ENCODE data around the gene COL25A1. TPM values are rescaled to one million over a fixed set of nuclear protein-coding genes. Genes with fewer than 3 reads are reported as not detected.

Gene COL25A1
- total and polyA plus RNA-seq, 5 donors, result 0.22 to 0.77 (median 0.31) TPM

DNA sequence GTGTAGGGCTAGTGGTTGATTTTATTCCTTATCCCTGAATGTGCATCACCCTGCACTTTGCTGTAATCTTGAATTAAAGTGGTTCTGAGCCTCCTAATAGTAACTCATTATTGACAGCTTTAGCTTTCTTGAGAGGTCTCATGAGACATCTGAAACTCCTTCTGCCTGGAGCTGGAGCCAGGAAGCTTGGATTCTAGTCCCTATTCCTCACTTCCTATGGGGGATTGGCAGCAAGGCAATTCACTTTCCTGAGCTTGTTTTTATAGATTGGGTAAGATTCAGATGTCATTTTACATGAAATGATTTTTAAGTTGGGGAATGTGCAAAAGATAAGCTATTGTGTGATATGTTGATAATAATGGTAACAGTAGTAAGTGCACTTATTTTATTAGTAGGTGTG is 522.5 kb downstream of the COL25A1 start:
- DNase-seq, result no peak
- intact Hi-C loops (cut with DNase I), result no loop called here
- ATAC-seq, result no peak

DNA sequence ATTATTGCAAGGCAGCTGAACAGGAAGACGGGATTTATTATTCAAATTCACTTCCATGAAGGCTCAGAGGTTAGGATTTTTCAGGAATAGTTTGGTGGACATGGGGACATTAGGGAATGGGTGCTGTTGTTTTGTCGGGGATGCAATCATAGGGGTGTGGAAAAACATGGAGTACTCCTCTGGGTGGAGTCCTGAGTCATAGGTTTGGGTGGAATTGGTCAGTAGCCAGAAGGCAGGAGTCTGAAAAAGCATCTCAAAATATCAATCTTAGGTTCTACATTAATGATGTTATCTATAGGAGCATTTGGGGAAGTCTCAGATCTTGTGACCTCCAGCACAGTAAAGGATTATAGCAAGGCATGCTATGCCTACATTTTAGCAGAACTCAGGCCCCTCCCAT is 525.1 kb downstream of the COL25A1 start:
- H3K27ac ChIP-seq (ENCODE audit: low read length), result no peak overlapping the region
- DNase-seq, result no peak
- H3K9me3 ChIP-seq (ENCODE audit: control insufficient read depth, low read length), result no peaks in the 10 kb centered on the region
- 82% methylated on average over 2 of the region's 2 CpGs for WGBS
- no peak for ATAC-seq
- intact Hi-C loops (cut with DNase I), result no loop called here
- H3K4me3 ChIP-seq (ENCODE audit: low read length), result no peak overlapping the region
- no peaks in the 10 kb centered on the region for H3K27me3 ChIP-seq (ENCODE audit: control insufficient read depth, insufficient read depth)
- peaks cover 1% of the 10 kb centered on the region for H3K4me1 ChIP-seq (ENCODE audit: control insufficient read depth, insufficient read depth, low read length)

More for the DNA sequence above, 522.5 kb downstream of the COL25A1 start:
- no peak overlapping the region for H3K4me3 ChIP-seq (ENCODE audit: low read length)
- H3K9me3 ChIP-seq (ENCODE audit: control insufficient read depth, low read length), result no peaks in the 10 kb centered on the region
- no peak overlapping the region for H3K27ac ChIP-seq (ENCODE audit: low read length)
- no peaks in the 10 kb centered on the region for H3K27me3 ChIP-seq (ENCODE audit: control insufficient read depth, insufficient read depth)
- H3K4me1 ChIP-seq (ENCODE audit: control insufficient read depth, insufficient read depth, low read length), result peaks cover 1% of the 10 kb centered on the region

DNA sequence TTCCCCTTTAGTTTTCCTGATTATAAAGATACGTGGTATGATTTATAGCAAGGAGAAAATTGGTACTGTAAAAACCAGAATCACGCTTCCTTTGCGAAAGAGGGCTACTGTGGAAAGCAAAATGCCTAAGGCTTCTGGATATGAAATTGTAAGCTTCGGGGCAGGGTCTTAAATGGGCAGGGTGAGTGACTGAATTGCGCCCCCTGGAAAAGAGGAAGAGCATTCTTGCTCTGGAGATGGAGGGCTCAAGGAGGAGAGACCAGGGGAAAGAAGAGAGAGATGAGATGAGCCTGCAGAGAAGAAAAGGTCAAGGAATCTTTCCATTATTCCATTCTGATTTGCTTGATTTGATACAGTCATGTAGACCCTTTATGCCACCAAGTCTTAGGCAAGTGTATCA is 526.5 kb downstream of the COL25A1 start:
- Histone ChIP-seq H3K27me3 (ENCODE audit: control insufficient read depth, insufficient read depth) (no peaks in the 10 kb centered on the region), H3K9me3 (ENCODE audit: control insufficient read depth, low read length) (no peaks in the 10 kb centered on the region), H3K4me1 (ENCODE audit: control insufficient read depth, insufficient read depth, low read length) (peaks cover 1% of the 10 kb centered on the region), H3K4me3 (ENCODE audit: low read length) (no peak overlapping the region), H3K27ac (ENCODE audit: low read length) (no peak overlapping the region)
- intact Hi-C loops (cut with DNase I), result no loop called here
- ATAC-seq (no peak), DNase-seq (no peak)
- 86% methylated on average over 5 of the region's 5 CpGs for WGBS

DNA sequence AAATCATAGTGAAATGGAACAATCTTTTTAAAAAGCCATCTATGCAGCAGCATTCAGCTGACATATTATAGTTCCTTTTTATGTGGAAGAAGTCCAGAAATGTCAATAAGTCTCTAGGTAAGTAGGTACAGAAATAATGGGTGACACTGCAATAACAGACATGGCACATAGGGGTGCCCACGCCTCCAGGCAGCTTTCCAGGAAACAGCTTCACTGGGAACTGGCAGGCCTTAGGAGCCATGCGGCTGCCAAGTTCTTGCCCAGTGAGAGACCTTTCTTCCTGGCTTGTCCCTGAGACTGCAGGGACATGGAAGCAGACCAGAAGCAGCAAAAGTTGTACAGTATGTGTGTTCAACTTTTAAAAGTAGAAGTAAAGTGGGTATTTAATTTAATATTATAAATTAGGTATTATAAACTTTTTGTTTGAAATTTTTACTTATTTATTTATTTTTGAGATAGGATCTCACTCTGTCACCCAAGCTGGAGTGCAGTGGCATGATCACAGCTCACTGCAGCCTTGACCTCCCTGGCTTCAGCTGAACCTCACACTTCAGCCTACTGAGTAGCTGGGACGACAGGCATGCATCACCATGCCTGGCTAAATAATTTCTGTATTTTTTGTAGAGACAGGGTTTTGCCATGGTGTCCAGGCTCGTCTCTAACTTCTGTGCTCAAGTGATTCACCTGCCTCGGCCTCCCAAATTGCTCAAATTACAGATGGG is 527.5 kb downstream of the COL25A1 start:
- ATAC-seq, result peak; percentile 93
- intact Hi-C loops (cut with DNase I), result no loop called here
- peak overlapping the region; percentile 12 for H3K27ac ChIP-seq (ENCODE audit: low read length)

DNA sequence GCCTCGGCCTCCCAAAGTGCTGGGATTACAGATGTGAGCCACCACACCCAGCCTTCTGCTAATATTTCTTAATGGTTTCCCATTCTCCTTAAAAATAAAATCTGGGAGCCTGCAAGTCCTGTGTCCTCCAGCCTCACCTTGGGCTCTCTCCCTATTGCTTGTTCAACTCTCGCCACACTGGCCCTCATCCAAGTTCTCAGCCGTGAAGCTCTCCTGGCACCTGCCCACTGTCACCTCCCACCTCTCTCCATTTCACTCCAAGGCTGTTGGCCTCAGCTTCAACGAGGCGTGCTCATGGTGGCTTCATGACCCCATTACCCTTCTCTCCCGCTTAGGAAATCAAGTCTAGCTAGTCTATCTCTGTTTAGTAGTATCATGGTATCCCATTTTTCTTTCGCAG is 530.1 kb downstream of the COL25A1 start:
- intact Hi-C loops (cut with DNase I), result no loop called here
- 72% methylated on average over 7 of the region's 7 CpGs for WGBS
- Histone ChIP-seq H3K4me3 (ENCODE audit: low read length) (no peak overlapping the region), H3K4me1 (ENCODE audit: control insufficient read depth, insufficient read depth, low read length) (no peaks in the 10 kb centered on the region), H3K27me3 (ENCODE audit: control insufficient read depth, insufficient read depth) (no peaks in the 10 kb centered on the region), H3K27ac (ENCODE audit: low read length) (no peak overlapping the region), H3K9me3 (ENCODE audit: control insufficient read depth, low read length) (no peaks in the 10 kb centered on the region)
- DNase-seq (peak in 2 of 3 donors; percentile 50 to 57), ATAC-seq (peak in 1 of 2 donors; percentile 50)

More for the DNA sequence above, 527.5 kb downstream of the COL25A1 start:
- Histone ChIP-seq H3K4me1 (ENCODE audit: control insufficient read depth, insufficient read depth, low read length) (peaks cover 1% of the 10 kb centered on the region), H3K9me3 (ENCODE audit: control insufficient read depth, low read length) (no peaks in the 10 kb centered on the region), H3K4me3 (ENCODE audit: low read length) (no peak overlapping the region), H3K27me3 (ENCODE audit: control insufficient read depth, insufficient read depth) (no peaks in the 10 kb centered on the region)
- DNase-seq, result peak; percentile 64 to 82 (median 80)
- 59% methylated on average over 5 of the region's 5 CpGs for WGBS

DNA sequence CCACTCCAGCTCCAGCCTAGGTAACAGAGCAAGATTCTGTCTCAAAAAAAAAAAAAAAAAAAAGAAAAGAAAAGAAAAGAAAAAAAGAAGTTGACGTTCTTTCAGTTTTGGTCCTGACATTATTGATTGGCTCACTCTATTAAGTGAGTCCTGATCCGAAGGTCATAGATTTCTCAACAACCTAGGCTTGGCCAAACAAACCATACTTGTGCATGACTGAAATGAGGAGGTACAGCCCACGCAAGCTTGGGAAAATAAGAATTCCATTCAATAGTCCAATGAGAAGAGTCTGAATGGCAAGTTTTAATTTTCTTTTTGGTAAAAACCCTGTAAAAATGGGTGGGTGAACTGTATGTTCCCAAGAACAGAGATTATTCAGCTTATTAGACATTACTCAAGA is 536.4 kb downstream of the COL25A1 start:
- no peaks in the 10 kb centered on the region for H3K27me3 ChIP-seq (ENCODE audit: control insufficient read depth, insufficient read depth)
- intact Hi-C loops (cut with DNase I), result no loop called here
- no peaks in the 10 kb centered on the region for H3K4me1 ChIP-seq (ENCODE audit: control insufficient read depth, insufficient read depth, low read length)
- DNase-seq (no peak), ATAC-seq (no peak)
- H3K9me3 ChIP-seq (ENCODE audit: control insufficient read depth, low read length), result no peaks in the 10 kb centered on the region
- H3K4me3 ChIP-seq (ENCODE audit: low read length), result no peak overlapping the region
- 94% methylated on average over 3 of the region's 3 CpGs for WGBS
- no peak overlapping the region for H3K27ac ChIP-seq (ENCODE audit: low read length)

DNA sequence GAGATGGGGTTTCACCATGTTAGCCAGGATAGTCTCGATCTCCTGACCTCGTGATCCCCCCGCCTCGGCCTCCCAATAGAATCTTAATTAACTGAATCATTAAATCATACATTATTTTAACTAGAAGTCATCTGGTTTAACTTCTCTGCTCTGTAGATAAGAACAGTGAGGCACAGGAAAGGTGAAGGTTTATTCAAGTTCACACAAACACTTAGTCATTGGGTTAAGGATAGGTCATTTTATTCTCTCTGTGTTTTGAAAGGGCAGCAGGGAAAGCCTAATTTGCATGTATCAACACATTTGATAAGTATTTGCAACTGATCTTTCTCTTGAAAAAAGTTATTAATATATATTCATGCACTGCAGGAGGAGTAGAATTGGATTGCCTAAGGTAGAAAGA is 538.5 kb downstream of the COL25A1 start:
- Histone ChIP-seq H3K27ac (ENCODE audit: low read length) (no peak overlapping the region), H3K9me3 (ENCODE audit: control insufficient read depth, low read length) (no peaks in the 10 kb centered on the region), H3K4me3 (ENCODE audit: low read length) (no peak overlapping the region), H3K4me1 (ENCODE audit: control insufficient read depth, insufficient read depth, low read length) (no peaks in the 10 kb centered on the region), H3K27me3 (ENCODE audit: control insufficient read depth, insufficient read depth) (no peaks in the 10 kb centered on the region)
- intact Hi-C loops (cut with DNase I), result no loop called here
- WGBS, result 90% methylated on average over 4 of the region's 4 CpGs
- DNase-seq, result no peak
- peak in 1 of 2 donors; percentile 67 for ATAC-seq

DNA sequence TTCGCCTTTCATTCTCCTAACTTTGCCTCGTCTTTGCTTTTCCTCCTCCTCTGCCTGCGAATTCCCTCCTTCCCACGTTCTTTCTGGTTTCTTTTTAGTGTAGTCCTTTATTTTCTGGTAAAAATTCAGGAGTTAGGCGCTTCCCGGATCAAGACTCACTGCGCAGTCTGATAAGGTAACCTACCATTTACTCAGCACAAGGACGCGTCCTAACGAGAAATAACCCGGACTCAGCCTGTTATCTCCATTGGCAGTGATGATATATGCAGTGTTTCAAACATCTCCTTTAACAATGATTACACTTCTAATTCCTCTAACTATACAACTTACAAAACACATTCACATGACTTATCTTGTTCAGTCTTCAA is 539.2 kb downstream of the COL25A1 start:
- Histone ChIP-seq H3K4me1 (ENCODE audit: control insufficient read depth, insufficient read depth, low read length) (no peaks in the 10 kb centered on the region), H3K4me3 (ENCODE audit: low read length) (peak overlapping the region; percentile 61), H3K27ac (ENCODE audit: low read length) (no peak overlapping the region), H3K27me3 (ENCODE audit: control insufficient read depth, insufficient read depth) (no peaks in the 10 kb centered on the region), H3K9me3 (ENCODE audit: control insufficient read depth, low read length) (no peaks in the 10 kb centered on the region)
- 15% methylated on average over 11 of the region's 11 CpGs for WGBS
- no peak for DNase-seq
- intact Hi-C loops (cut with DNase I), result no loop called here
- peak; percentile 19 to 57 for ATAC-seq

DNA sequence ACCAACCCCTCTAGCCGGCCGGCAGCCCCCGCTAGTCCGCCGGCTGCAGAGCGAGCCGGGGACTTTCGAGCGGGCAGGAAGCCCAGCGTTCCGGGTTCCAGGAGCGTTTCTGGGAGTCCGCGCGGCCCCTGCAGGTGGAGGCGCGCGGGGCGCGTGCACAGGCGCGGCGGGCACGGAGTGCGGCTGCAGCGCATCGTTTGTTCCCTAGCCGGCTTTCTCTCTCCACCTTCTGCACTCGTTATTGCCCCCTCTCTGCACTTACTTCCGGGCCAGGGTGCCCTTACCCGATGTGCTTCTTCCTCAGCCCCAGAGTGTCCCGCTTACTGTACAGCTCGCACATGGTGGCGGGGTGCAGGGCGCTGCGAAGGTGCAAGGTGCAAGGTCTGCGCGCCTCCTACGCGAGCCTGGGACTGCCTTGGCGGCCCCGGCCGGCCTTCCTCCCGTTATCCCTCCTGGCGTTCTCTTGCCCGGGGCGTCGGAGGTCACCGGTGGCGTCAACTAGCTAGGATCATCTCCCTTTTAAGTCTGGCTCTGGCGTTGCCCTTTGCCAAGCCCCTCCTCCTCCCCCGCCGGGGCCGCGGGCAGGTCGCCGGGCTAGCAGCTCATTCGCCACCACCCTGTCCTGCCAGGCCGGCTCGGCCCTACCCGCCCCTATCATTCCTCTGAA is 539.8 kb downstream of the COL25A1 start, which contains the start of gene ETNPPL:
ETNPPL (minus strand) TSS at position 495 of the 667 bp plus-strand sequence; CDS start at position 340, 155 bp downstream.
- WGBS, result under 1% methylated on average over 61 of the region's 61 CpGs

More for the DNA sequence above, 539.8 kb downstream of the COL25A1 start, which contains the start of gene ETNPPL:
- H3K27ac ChIP-seq (ENCODE audit: low read length), result no peak within 1 kb of the TSS
- no peaks in the 10 kb centered on the region for H3K27me3 ChIP-seq (ENCODE audit: control insufficient read depth, insufficient read depth)
- ATAC-seq (peak; percentile 81), DNase-seq (peak; percentile 32 to 74 (median 63))
- no peaks in the 10 kb centered on the region for H3K9me3 ChIP-seq (ENCODE audit: control insufficient read depth, low read length)
- H3K4me1 ChIP-seq (ENCODE audit: control insufficient read depth, insufficient read depth, low read length), result no peaks in the 10 kb centered on the region
- peak within 1 kb of the TSS; percentile 61 for H3K4me3 ChIP-seq (ENCODE audit: low read length)
- intact Hi-C loops (cut with DNase I), result no loop called here
